HAP-1 (cell line): ENCODE results near the gene LAP3.
"Not testable (repeated sequence)": the region's sequence is repeated elsewhere in the genome, so short reads cannot be mapped to it uniquely, and the experiment has no call there.

Experiments
- DNase-seq, 2 experiments: peaks; one replicate each; pipeline ENCODE4 v3.0.0-alpha.2; 2016 to 2020; ENCODE audit warnings: low spot score in 2 of 2
- H3K27me3 ChIP-seq: fragments of 250-450 bp; sonication (Bioruptor Pico); 2 replicates; pipeline ENCODE4 v1.5.1; 2020; ENCODE audit warnings: low read depth, mild to moderate bottlenecking, moderate library complexity
- H3K36me3 ChIP-seq: fragments of 250-450 bp; sonication (Bioruptor Pico); replicated peaks from 2 replicates; pipeline ENCODE4 v1.5.1; 2020; ENCODE audit warnings: mild to moderate bottlenecking
- H3K4me1 ChIP-seq: fragments of 250-450 bp; sonication (Bioruptor Pico); 2 replicates; pipeline ENCODE4 v1.5.1; 2020; ENCODE audit warnings: mild to moderate bottlenecking
- H3K4me3 ChIP-seq: fragments of 250-450 bp; sonication (Bioruptor Pico); 2 replicates; pipeline ENCODE4 v1.5.1; 2020; ENCODE audit warnings: mild to moderate bottlenecking, moderate library complexity
- H3K9me3 ChIP-seq: fragments of 250-450 bp; sonication (Bioruptor Pico); 2 replicates; pipeline ENCODE4 v1.5.1; 2020; ENCODE audit warnings: mild to moderate bottlenecking, moderate library complexity
- in situ Hi-C: fragments of 300-500 bp; cut with MboI; formaldehyde crosslinking; loops from 3 replicates; pipeline ENCODE4 v1.14.3; 2020; ENCODE audit warnings: low sequenced_read_pairs, inconsistent platforms, mixed read lengths

Gene LAP3

GRCh38 chr4:17550549-17550948 lies 26.4 kb upstream of the LAP3 start:
- in situ Hi-C loops, result no loop called here
- no peak for DNase-seq
- Histone ChIP-seq H3K9me3 (no peaks in the 10 kb centered on the region), H3K27me3 (no peaks in the 10 kb centered on the region), H3K36me3 (no peaks in the 10 kb centered on the region), H3K4me1 (no peaks in the 10 kb centered on the region), H3K4me3 (no peak overlapping the region)

- DNase-seq, result no peak
- H3K9me3 ChIP-seq, result no peaks in the 10 kb centered on the region
- no peaks in the 10 kb centered on the region for H3K27me3 ChIP-seq
- no peaks in the 10 kb centered on the region for H3K36me3 ChIP-seq
- H3K4me1 ChIP-seq, result no peaks in the 10 kb centered on the region
- H3K4me3 ChIP-seq, result no peak overlapping the region
- in situ Hi-C loops, result no loop called here
These were observed 24.6 kb upstream of the LAP3 start for GRCh38 chr4:17552427-17552826.

- no peak overlapping the region for H3K4me3 ChIP-seq
- in situ Hi-C loops, result no loop called here
- DNase-seq, result no peak
- H3K4me1 ChIP-seq, result no peaks in the 10 kb centered on the region
- H3K9me3 ChIP-seq, result no peaks in the 10 kb centered on the region
- no peaks in the 10 kb centered on the region for H3K27me3 ChIP-seq
- H3K36me3 ChIP-seq, result no peaks in the 10 kb centered on the region
These were observed 22.4 kb upstream of the LAP3 start for GRCh38 chr4:17554568-17554967.

- no peaks in the 10 kb centered on the region for H3K9me3 ChIP-seq
- DNase-seq, result no peak
- in situ Hi-C loops, result no loop called here
- H3K27me3 ChIP-seq, result no peaks in the 10 kb centered on the region
- no peaks in the 10 kb centered on the region for H3K4me1 ChIP-seq
- no peak overlapping the region for H3K4me3 ChIP-seq
- H3K36me3 ChIP-seq, result no peaks in the 10 kb centered on the region
These were observed 20.5 kb upstream of the LAP3 start for GRCh38 chr4:17556498-17556897.

- in situ Hi-C loops, result no loop called here
- no peak overlapping the region for H3K4me3 ChIP-seq
- DNase-seq, result no peak
These were observed 19.1 kb upstream of the LAP3 start for GRCh38 chr4:17557880-17558279.

GRCh38 chr4:17558941-17559708 lies 17.9 kb upstream of the LAP3 start:
- Histone ChIP-seq H3K4me3 (no peak overlapping the region), H3K4me1 (no peaks in the 10 kb centered on the region), H3K36me3 (no peaks in the 10 kb centered on the region), H3K9me3 (no peaks in the 10 kb centered on the region), H3K27me3 (no peaks in the 10 kb centered on the region)
- in situ Hi-C loops, result no loop called here
- DNase-seq, result no peak

More at GRCh38 chr4:17557880-17558279, 19.1 kb upstream of the LAP3 start:
- H3K9me3 ChIP-seq, result no peaks in the 10 kb centered on the region
- no peaks in the 10 kb centered on the region for H3K27me3 ChIP-seq
- H3K36me3 ChIP-seq, result no peaks in the 10 kb centered on the region
- no peaks in the 10 kb centered on the region for H3K4me1 ChIP-seq

- Histone ChIP-seq H3K36me3 (no peaks in the 10 kb centered on the region), H3K9me3 (no peaks in the 10 kb centered on the region), H3K4me3 (no peak overlapping the region), H3K4me1 (no peaks in the 10 kb centered on the region), H3K27me3 (no peaks in the 10 kb centered on the region)
- in situ Hi-C loops, result no loop called here
- no peak for DNase-seq
These were observed 17.3 kb upstream of the LAP3 start for GRCh38 chr4:17559709-17560048.

GRCh38 chr4:17560065-17560673 lies 16.8 kb upstream of the LAP3 start:
- Histone ChIP-seq H3K27me3 (no peaks in the 10 kb centered on the region), H3K4me1 (no peaks in the 10 kb centered on the region), H3K36me3 (no peaks in the 10 kb centered on the region), H3K4me3 (no peak overlapping the region), H3K9me3 (no peaks in the 10 kb centered on the region)
- in situ Hi-C loops, result no loop called here
- no peak for DNase-seq

GRCh38 chr4:17561195-17561909 lies 15.6 kb upstream of the LAP3 start:
- Histone ChIP-seq H3K4me3 (no peak overlapping the region), H3K9me3 (no peaks in the 10 kb centered on the region), H3K27me3 (no peaks in the 10 kb centered on the region), H3K4me1 (no peaks in the 10 kb centered on the region), H3K36me3 (no peaks in the 10 kb centered on the region)
- DNase-seq, result no peak
- in situ Hi-C loops, result no loop called here

- H3K4me1 ChIP-seq, result no peaks in the 10 kb centered on the region; the same call in 1 of the 2 replicates
- H3K9me3 ChIP-seq, result no peaks in the 10 kb centered on the region
- no peak overlapping the region for H3K4me3 ChIP-seq
- in situ Hi-C loops, result no loop called here
- peak in 1 of 2 experiments; percentile 25 for DNase-seq
- no peaks in the 10 kb centered on the region for H3K27me3 ChIP-seq
- no peaks in the 10 kb centered on the region for H3K36me3 ChIP-seq
These were observed 14.8 kb upstream of the LAP3 start for GRCh38 chr4:17562157-17562556.

GRCh38 chr4:17565846-17566245 lies 11.2 kb upstream of the LAP3 start:
- no peaks in the 10 kb centered on the region for H3K36me3 ChIP-seq
- no peak overlapping the region for H3K4me3 ChIP-seq
- DNase-seq, result no peak
- in situ Hi-C loops, result no loop called here
- H3K9me3 ChIP-seq, result no peaks in the 10 kb centered on the region
- H3K4me1 ChIP-seq, result no peaks in the 10 kb centered on the region; the same call in 1 of the 2 replicates
- H3K27me3 ChIP-seq, result no peaks in the 10 kb centered on the region

GRCh38 chr4:17567271-17567670 lies 9.7 kb upstream of the LAP3 start:
- no peaks in the 10 kb centered on the region; the same call in 1 of the 2 replicates for H3K4me1 ChIP-seq
- H3K9me3 ChIP-seq, result no peaks in the 10 kb centered on the region
- no peak for DNase-seq
- no peaks in the 10 kb centered on the region for H3K27me3 ChIP-seq
- in situ Hi-C loops, result no loop called here
- no peaks in the 10 kb centered on the region for H3K36me3 ChIP-seq
- no peak overlapping the region for H3K4me3 ChIP-seq

- Histone ChIP-seq H3K36me3 (no peaks in the 10 kb centered on the region), H3K9me3 (0 out of 2 replicates have a peak, but pooled peaks cover 6% of the 10 kb centered on the region), H3K4me3 (no peak overlapping the region), H3K4me1 (peaks cover 12% of the 10 kb centered on the region), H3K27me3 (no peaks in the 10 kb centered on the region)
- in situ Hi-C loops, result no loop called here
- no peak for DNase-seq
These were observed 2.8 kb upstream of the LAP3 start for GRCh38 chr4:17574206-17574605.

- H3K27me3 ChIP-seq, H3K9me3 ChIP-seq, H3K4me3 ChIP-seq, DNase-seq, H3K36me3 ChIP-seq: not testable (repeated sequence)
- peaks cover 13% of the 10 kb centered on the region for H3K4me1 ChIP-seq
- in situ Hi-C loops, result loop anchor here (25.0 kb wide), 1 partner anchor 237 kb away; the partner anchor contains the start of genes DCAF16 and NCAPG
These were observed 1.8 kb upstream of the LAP3 start for GRCh38 chr4:17575177-17575576.
